Measurements from ENCODE around the gene DGCR6L.
A peak's percentile ranks its signal among the peaks of the same experiment; 100 is the strongest.
"Not testable (repeated sequence)": the region's sequence is repeated elsewhere in the genome, so short reads cannot be mapped to it uniquely, and the experiment has no call there.

The DGCR6L gene

GRCh38 chr22:20273758-20274181, 46.1 kb downstream of the DGCR6L start:
- no peak for DNase-seq

GRCh38 chr22:20272700-20273099, 47.2 kb downstream of the DGCR6L start:
- DNase-seq, result no peak

GRCh38 chr22:20272174-20272573, 47.7 kb downstream of the DGCR6L start:
- no peak for DNase-seq

GRCh38 chr22:20271114-20271994, 48.5 kb downstream of the DGCR6L start:
- peak; percentile 42 to 77 for DNase-seq

- DNase-seq, result not testable (repeated sequence)
These were observed 49.4 kb downstream of the DGCR6L start for GRCh38 chr22:20270190-20271113.

- DNase-seq, result not testable (repeated sequence)
These were observed 50.2 kb downstream of the DGCR6L start for GRCh38 chr22:20269673-20270072.

- not testable (repeated sequence) for DNase-seq
These were observed 50.7 kb downstream of the DGCR6L start for GRCh38 chr22:20269201-20269600.

- peak; percentile 29 to 68 for DNase-seq
These were observed 51.4 kb downstream of the DGCR6L start, which contains the start of gene RTN4R for GRCh38 chr22:20268279-20269012. Gene RTN4R, minus strand, starts transcription at chr22:20268318. Its CDS starts 226 bp downstream, at chr22:20268092.

GRCh38 chr22:20267441-20268278, 52.2 kb downstream of the DGCR6L start:
- DNase-seq, result peak in 1 of 2 donors; percentile 4

GRCh38 chr22:20266667-20267440, 53.0 kb downstream of the DGCR6L start:
- DNase-seq, result not testable (repeated sequence)

GRCh38 chr22:20265772-20266666, 53.8 kb downstream of the DGCR6L start:
- not testable (repeated sequence) for DNase-seq

- DNase-seq, result no peak
These were observed 55.0 kb downstream of the DGCR6L start for GRCh38 chr22:20264614-20265452.

Measured in inflammatory macrophage treated with lipopolysaccharide for 1 hour (primary cell).